ENCODE results near the gene NR3C1.

DNA sequence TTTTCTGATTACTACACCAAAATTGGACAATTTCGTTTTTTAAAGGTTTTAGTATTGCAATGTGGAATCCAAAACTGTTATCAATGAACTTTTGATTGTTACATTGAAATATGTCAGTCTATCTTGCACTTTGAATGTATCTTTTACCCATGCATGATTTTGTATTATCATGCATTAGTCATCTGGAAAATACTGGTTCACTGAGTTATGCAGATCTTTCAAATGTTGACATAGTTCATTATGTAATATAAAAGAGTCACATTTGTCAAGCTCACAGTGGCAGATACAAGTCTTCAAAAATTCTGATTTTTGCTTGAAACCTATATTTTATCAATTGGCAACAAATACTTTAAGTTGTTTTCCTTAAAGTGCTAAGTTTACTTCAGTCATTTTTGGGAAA, 85.2 kb downstream of the NR3C1 start:
- TF ChIP-seq, protein P1, sequence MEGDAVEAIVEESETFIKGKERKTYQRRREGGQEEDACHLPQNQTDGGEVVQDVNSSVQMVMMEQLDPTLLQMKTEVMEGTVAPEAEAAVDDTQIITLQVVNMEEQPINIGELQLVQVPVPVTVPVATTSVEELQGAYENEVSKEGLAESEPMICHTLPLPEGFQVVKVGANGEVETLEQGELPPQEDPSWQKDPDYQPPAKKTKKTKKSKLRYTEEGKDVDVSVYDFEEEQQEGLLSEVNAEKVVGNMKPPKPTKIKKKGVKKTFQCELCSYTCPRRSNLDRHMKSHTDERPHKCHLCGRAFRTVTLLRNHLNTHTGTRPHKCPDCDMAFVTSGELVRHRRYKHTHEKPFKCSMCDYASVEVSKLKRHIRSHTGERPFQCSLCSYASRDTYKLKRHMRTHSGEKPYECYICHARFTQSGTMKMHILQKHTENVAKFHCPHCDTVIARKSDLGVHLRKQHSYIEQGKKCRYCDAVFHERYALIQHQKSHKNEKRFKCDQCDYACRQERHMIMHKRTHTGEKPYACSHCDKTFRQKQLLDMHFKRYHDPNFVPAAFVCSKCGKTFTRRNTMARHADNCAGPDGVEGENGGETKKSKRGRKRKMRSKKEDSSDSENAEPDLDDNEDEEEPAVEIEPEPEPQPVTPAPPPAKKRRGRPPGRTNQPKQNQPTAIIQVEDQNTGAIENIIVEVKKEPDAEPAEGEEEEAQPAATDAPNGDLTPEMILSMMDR (IDR thresholded peaks at IDR 0.05; ENCODE audit: low read length), result no peak
- TF ChIP-seq EZH2phosphoT487 (IDR thresholded peaks at IDR 0.05; ENCODE audit: low read length) (no peak), EZH2 (optimal IDR thresholded peaks at IDR 0.05; ENCODE audit: low read depth, low read length) (no peak)
